Measurements from ENCODE around the gene C10orf67.

C10orf67 gene

GRCh38 chr10:23195846-23196600 lies 148.6 kb downstream of the C10orf67 start:
- no peak for DNase-seq

- no peak for DNase-seq
These were observed 149.4 kb downstream of the C10orf67 start for GRCh38 chr10:23194966-23195845.

- no peak for DNase-seq
These were observed 150.1 kb downstream of the C10orf67 start for GRCh38 chr10:23194471-23194965.

GRCh38 chr10:23193435-23194074 lies 151.0 kb downstream of the C10orf67 start:
- DNase-seq, result no peak

GRCh38 chr10:23192712-23193434 lies 151.7 kb downstream of the C10orf67 start:
- DNase-seq, result no peak

- DNase-seq, result no peak
These were observed 152.6 kb downstream of the C10orf67 start, which contains the start of gene PTF1A for GRCh38 chr10:23191764-23192711. TSS of gene PTF1A (plus strand) at chr10:23192312. CDS start at chr10:23192531, 219 bp downstream.

GRCh38 chr10:23190872-23191763 lies 153.5 kb downstream of the C10orf67 start:
- DNase-seq, result no peak

GRCh38 chr10:23189024-23189423 lies 155.6 kb downstream of the C10orf67 start:
- DNase-seq, result no peak

GRCh38 chr10:23187155-23187554 lies 157.4 kb downstream of the C10orf67 start:
- no peak for DNase-seq

- DNase-seq, result no peak
These were observed 157.9 kb downstream of the C10orf67 start for GRCh38 chr10:23186697-23187096.

- DNase-seq, result no peak
These were observed 158.4 kb downstream of the C10orf67 start for GRCh38 chr10:23186178-23186577.

- DNase-seq, result no peak
These were observed 169.6 kb downstream of the C10orf67 start for GRCh38 chr10:23174977-23175512.

- no peak for DNase-seq
These were observed 170.3 kb downstream of the C10orf67 start for GRCh38 chr10:23174074-23174976.

GRCh38 chr10:23173214-23174073 lies 171.2 kb downstream of the C10orf67 start:
- DNase-seq, result no peak

GRCh38 chr10:23172429-23173213 lies 172.0 kb downstream of the C10orf67 start:
- DNase-seq, result no peak

- no peak for DNase-seq
These were observed 173.2 kb downstream of the C10orf67 start for GRCh38 chr10:23171232-23171876.

Measured in NCI-H1092 (cell line).